Heart left ventricle (tissue), 13 donors: Measurements from ENCODE around the gene CA9.

ENCODE experiments used
- CTCF ChIP-seq, 12 donors: fragments of 200-600 bp; sonication (generic) in 4 of 12; IDR thresholded peaks; one replicate each; pipeline versions ENCODE4 v1.5.0 to v1.8.0; 2018 to 2022; ENCODE audit warnings: antibody characterized with exemption in 12 of 12, mild to moderate bottlenecking in 5 of 12
- POLR2A ChIP-seq, 2 donors: fragments of 450-650 bp; IDR thresholded peaks; one replicate each; pipeline ENCODE4 v1.6.1; 2017; ENCODE audit warnings: antibody characterized with exemption in 2 of 2, mild to moderate bottlenecking in 2 of 2, moderate library complexity in 2 of 2
- donor health status: ischemic (EF 13 %, LVEDD 7.1; RV severe dilation, severe dysfunction).
- donor health status: DM: no; HTN: yes; CAD: no.
- donor health status: DM: no; HTN: no; CAD: no.
- donor health status: ischemic (EF 25% LVEDD 6.9; RV normal size, moderate dysfunction).
- donor health status: ischemic (EF 25% LVEDD 5.7; RV mildly dilated, moderate dysfunction).
- donor health status: ischemic (EF 35%, LVEDD 5.7; RV mildly dilated, moderate dysfunction).
- donor health status: nonischemic (EF 11% LVEDD 7.7; RV severe dilation, severe dysfunction).
- donor health status: DM: yes; HTN: yes; CAD: no.
- donor health status: PGD.
- donor health status: ischemic (EF 29% LVEDD 5.4; RV normal size, mild dysfunction).
- donor health status: nonischemic (EF 23%, LVEDD 6.1; RV moderate dilation, normal function).

- TF ChIP-seq CTCF (IDR thresholded peaks at IDR 0.05): no peak
- no peak for TF ChIP-seq POLR2A (IDR thresholded peaks at IDR 0.05)
Measured at GRCh38 chr9:35727676-35728040, 53.9 kb downstream of the CA9 start.
